ENCODE data around the gene CHD2. TPM values are rescaled to one million over a fixed set of nuclear protein-coding genes. Genes with fewer than 3 reads are reported as not detected.
"Not testable (repeated sequence)": the region's sequence is repeated elsewhere in the genome, so short reads cannot be mapped to it uniquely, and the experiment has no call there.

The CHD2 gene
- total RNA-seq, 4 donors from 2014 or later = 41.9 to 144 (median 81.8) TPM

DNA sequence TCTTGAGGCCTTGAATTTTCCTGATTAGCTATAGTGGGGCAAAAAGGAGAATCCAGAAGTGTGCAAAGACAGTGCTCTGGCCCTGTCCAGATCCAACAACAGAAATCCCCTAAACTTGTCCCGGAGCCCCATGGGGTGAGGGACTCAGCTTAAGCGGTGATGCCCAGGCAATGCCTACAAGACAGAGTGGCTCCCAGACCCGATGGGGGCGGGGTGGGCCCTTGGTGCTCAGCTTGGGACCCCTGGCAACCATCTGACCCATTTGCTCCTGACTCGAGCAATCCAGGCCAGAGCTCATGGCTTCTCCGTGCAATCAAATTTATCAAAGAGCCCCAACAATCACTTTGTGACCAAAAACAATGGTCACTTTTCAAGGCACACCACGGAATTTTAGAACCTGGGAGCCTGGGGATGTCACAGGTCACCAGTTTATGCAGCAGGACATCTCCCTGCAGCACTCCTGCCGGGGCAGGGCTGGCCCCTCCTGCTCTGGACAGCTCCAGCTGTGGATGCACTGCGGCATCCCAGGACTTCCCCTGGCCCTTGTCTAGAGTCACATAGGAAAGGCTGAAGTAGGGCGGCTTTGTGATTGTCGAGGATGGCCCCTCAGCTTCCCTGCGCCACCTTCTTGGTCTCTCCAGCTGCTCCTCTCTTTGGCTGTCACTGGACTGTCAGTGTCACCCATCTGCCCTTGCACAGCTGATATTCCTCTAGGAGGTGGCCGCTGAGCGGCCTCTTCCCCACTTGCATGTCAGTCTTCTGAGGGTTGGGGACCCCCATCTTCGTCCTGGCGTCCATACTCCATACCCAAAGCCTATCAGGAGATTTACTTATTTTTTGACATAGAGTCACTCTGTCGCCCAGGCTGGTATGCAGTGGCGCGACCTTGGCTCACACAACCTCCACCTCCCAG is 160.5 kb downstream of the CHD2 start:
- Histone ChIP-seq H3K27ac (peak overlapping the region in 3 of 4 donors; percentile 62 to 71 (median 66)), H3K4me1 (peaks cover 22 to 99% (median 67%) of the 10 kb centered on the region in 3 donors), H3K9me3 (no peaks in the 10 kb centered on the region), H3K4me3 (peak overlapping the region in 1 of 2 donors; percentile 28), H3K36me3 (peaks cover 0 to 22% of the 10 kb centered on the region in 2 donors), H3K27me3 (no peaks in the 10 kb centered on the region)
- no peak for ATAC-seq
- 34 to 83% methylated on average over 3 to 5 of the region's 19 CpGs for WGBS, 2 donors (ENCODE audit: low coverage in 1 of 2)
- TF ChIP-seq POLR2AphosphoS5 (IDR thresholded peaks at IDR 0.05) = no peak
- TF ChIP-seq, protein P1, sequence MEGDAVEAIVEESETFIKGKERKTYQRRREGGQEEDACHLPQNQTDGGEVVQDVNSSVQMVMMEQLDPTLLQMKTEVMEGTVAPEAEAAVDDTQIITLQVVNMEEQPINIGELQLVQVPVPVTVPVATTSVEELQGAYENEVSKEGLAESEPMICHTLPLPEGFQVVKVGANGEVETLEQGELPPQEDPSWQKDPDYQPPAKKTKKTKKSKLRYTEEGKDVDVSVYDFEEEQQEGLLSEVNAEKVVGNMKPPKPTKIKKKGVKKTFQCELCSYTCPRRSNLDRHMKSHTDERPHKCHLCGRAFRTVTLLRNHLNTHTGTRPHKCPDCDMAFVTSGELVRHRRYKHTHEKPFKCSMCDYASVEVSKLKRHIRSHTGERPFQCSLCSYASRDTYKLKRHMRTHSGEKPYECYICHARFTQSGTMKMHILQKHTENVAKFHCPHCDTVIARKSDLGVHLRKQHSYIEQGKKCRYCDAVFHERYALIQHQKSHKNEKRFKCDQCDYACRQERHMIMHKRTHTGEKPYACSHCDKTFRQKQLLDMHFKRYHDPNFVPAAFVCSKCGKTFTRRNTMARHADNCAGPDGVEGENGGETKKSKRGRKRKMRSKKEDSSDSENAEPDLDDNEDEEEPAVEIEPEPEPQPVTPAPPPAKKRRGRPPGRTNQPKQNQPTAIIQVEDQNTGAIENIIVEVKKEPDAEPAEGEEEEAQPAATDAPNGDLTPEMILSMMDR (IDR thresholded peaks at IDR 0.05) = no peak
- no peak for TF ChIP-seq POLR2A (IDR thresholded peaks at IDR 0.05)
- no peak for TF ChIP-seq EP300 (IDR thresholded peaks at IDR 0.05)

DNA sequence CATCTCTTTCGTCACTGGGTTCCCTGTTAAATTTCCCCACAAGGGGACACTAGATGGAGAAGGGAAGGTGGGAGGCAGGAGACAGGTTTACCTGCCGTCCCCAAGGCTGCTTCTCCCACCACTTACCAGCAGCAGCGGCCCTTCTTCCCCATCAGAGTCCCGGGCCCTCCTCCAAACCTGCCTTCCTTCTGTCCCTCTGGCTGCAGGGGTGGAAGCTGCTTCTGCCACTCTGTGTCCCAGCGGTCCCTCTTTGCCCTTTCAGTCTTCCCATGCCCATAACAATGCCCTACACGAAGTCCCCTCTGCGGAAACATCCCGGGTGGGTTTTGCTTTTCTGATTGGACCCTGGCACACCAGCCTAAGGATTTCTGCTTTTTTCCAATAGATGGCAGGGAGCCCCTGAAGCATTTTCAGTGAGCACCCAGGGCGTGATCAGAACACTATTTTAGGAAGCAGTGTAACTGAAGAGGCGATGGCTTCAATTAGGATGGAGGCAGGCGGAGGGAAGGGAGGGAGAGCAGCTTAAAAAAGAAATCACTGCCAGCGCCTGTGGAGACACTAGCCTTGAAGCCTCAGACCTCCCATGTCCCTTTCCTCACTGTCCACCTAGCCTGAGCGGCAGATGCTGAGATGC is 162.6 kb downstream of the CHD2 start:
- WGBS, 2 donors (ENCODE audit: low coverage in 1 of 2) = 26% methylated on average over 8 of the region's 13 CpGs; no CpG with 5 or more reads in 1 of the 2 donors
- TF ChIP-seq, protein P1 (IDR thresholded peaks at IDR 0.05) = peak in 1 of 4 experiments; percentile 6
- H3K27me3 ChIP-seq, ATAC-seq, H3K9me3 ChIP-seq: not testable (repeated sequence)
- Histone ChIP-seq H3K4me1 (peaks cover 22 to 99% (median 63%) of the 10 kb centered on the region in 3 donors), H3K4me3 (peak overlapping the region in 1 of 2 donors; percentile 28), H3K36me3 (peaks cover 0 to 28% of the 10 kb centered on the region in 2 donors), H3K27ac (peak overlapping the region; percentile 56 to 97 (median 90))

DNA sequence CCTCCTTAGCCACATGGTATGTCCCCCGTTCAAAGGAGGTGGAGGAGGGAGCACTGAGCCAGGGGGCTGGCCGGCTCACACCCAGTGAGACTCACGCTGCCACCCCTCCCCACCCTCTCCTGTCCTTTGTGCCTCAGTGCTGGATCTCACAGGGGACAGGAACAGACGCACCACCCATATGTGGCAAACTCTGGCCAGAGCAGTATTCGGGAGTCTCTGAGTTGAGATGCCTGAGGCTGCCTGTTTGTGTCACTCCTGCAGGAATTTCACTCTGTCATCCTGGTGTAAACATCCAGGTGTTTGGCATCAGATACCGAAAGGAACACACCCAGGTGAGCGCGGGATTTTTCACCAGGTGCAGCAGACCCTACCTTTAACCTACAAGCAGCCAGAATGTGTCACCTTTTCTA is 163.1 kb downstream of the CHD2 start:
- peak overlapping the region in 1 of 2 donors; percentile 28 for H3K4me3 ChIP-seq
- no peaks in the 10 kb centered on the region for H3K9me3 ChIP-seq
- no peaks in the 10 kb centered on the region for H3K27me3 ChIP-seq
- ATAC-seq = no peak
- no peak for TF ChIP-seq EP300 (IDR thresholded peaks at IDR 0.05)
- TF ChIP-seq, protein P1 (IDR thresholded peaks at IDR 0.05) = no peak
- TF ChIP-seq POLR2A (IDR thresholded peaks at IDR 0.05) = no peak
- no peak for TF ChIP-seq POLR2AphosphoS5 (IDR thresholded peaks at IDR 0.05)
- peaks cover 0 to 28% of the 10 kb centered on the region in 2 donors for H3K36me3 ChIP-seq
- peaks cover 20 to 99% (median 59%) of the 10 kb centered on the region in 3 donors for H3K4me1 ChIP-seq
- H3K27ac ChIP-seq = peak overlapping the region; percentile 56 to 97 (median 90)
- WGBS, 2 donors (ENCODE audit: low coverage in 1 of 2) = 23% methylated on average over 4 of the region's 8 CpGs; no CpG with 5 or more reads in 1 of the 2 donors

DNA sequence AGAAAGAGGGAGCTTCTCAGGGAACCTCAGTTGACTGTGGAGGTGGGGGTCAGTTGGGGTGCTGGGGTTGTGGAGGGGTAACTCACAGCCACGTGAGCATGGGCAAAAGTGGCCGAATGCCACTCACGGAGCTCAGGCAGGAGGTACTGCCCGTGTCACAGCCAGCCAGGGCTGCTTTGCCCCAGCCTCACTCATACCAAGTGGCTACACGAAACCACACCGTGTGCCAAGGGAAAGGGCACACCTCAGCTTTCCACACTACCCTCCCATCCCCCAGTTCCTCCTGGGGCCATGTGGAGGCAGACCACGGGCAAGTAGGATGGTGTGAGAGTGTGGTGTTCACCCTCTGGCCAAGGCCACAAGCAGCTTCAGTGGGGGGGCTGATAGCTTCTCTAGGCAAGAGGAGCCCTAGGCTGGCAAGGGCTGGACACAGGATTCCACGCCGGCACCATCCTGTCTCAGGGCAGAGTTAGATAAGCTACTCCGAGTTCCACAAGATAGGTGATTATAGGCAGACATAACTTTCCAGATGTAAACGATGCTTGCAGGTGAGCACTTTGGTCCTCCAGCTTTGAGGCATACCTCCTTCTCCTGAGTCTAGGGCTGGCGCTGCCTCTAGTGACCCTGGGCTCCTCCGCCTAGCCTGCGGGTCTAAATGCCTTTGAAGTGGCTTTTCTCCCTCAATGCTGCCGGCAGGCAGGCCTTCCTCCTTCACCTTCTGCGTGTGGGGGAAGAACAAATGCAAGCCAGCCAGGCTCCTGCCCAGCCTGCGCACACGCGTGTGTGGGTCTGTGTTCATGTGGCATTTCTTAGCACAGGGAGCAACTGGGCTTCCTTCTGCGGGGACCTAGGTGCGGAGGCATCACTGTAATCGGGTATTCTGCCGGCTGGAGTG is 163.9 kb downstream of the CHD2 start:
- Histone ChIP-seq H3K27ac (peak overlapping the region; percentile 56 to 97 (median 90)), H3K27me3 (no peaks in the 10 kb centered on the region), H3K4me1 (peaks cover 20 to 99% (median 60%) of the 10 kb centered on the region in 3 donors), H3K9me3 (no peaks in the 10 kb centered on the region), H3K4me3 (peak overlapping the region in 1 of 2 donors; percentile 28), H3K36me3 (peaks cover 0 to 26% of the 10 kb centered on the region in 2 donors)
- TF ChIP-seq, protein P1 (IDR thresholded peaks at IDR 0.05) = no peak
- TF ChIP-seq EP300 (IDR thresholded peaks at IDR 0.05) = no peak
- no peak for TF ChIP-seq POLR2A (IDR thresholded peaks at IDR 0.05)
- WGBS, 2 donors (ENCODE audit: low coverage in 1 of 2) = 48 to 80% methylated on average over 1 to 5 of the region's 23 CpGs
- no peak for ATAC-seq
